Pancreas (tissue), 10 donors: ENCODE results near the gene CLEC4D. TPM values are rescaled to one million over a fixed set of nuclear protein-coding genes. Genes with fewer than 3 reads are reported as not detected.

ENCODE experiments used
- ATAC-seq, 4 donors: fragments of 200-7000 bp; cut with Tn5 transposase; one replicate each; pipeline versions ENCODE4 v1.8.0 to v1.9.1; 2020; ENCODE audit warnings: mild to moderate bottlenecking in 4 of 4, moderate library complexity in 4 of 4
- DNase-seq, 6 donors: peaks; one replicate each; pipeline ENCODE4 v3.0.0-alpha.2; 2020
- FAIRE-seq: peaks from 2 replicates; lab custom pipeline; 2012; peaks lifted over from hg19 to GRCh38; lab: Jason Lieb, UNC
- H3K27ac ChIP-seq, 4 donors: fragments of 200-600 bp; sonication (generic); 1 replicate in 3 of 4; 2 replicates in 1 of 4; pipeline versions ENCODE4 v1.5.0 to v1.8.0; 2020
- H3K27me3 ChIP-seq, 4 donors: fragments of 200-600 bp; one replicate each; pipeline ENCODE4 v1.8.0; 2021
- H3K36me3 ChIP-seq, 3 donors: fragments of 200-600 bp; sonication (generic) in 1 of 3; one replicate each; pipeline versions ENCODE4 v1.5.0 to v1.8.0; 2020 to 2021
- H3K4me1 ChIP-seq, 3 donors: fragments of 200-600 bp; one replicate each; pipeline ENCODE4 v1.8.0; 2021
- H3K4me3 ChIP-seq, 4 donors: fragments of 200-600 bp; sonication (generic) in 2 of 4; one replicate each; pipeline versions ENCODE4 v1.5.0 to v1.8.0; 2020 to 2021
- H3K9me3 ChIP-seq, 4 donors: fragments of 200-600 bp; one replicate each; pipeline ENCODE4 v1.8.0; 2021
- WGBS, 2 donors: extraction: QIAGEN DNeasy Blood & Tissue Kit; methylation state at CpG; one replicate each; pipeline ENCODE4 v1.1.7; 2013; 5-methylcytosine and 5-hydroxymethylcytosine counted together
- intact Hi-C, 3 donors: fragments of 100-400 bp; cut with DNase I; formaldehyde crosslinking; loops; one replicate each; pipeline versions ENCODE4 v1.11.1 to v1.14.2; 2022
- polyA plus RNA-seq, 2 donors: library from polyadenylated mRNA; stranded (reverse); fragments of 200-250 nt; gene quantifications; one replicate each; pipeline ENCODE4 v1.2.3, GENCODE V29; 2013
- total RNA-seq, 6 donors: library from RNA; stranded (reverse); fragmentation: NEBNext Ultra II Directional in 4 of 6; extraction: Animal tissue kit (Norgen Biotek cat#: 25700) in 4 of 6; gene quantifications; one replicate each; pipeline versions ENCODE4 v1.2.1 to v1.2.4, GENCODE V29; 2021 to 2023
- TF ChIP-seq, protein P1 (sequence below), 4 donors: fragments of 200-600 bp; sonication (generic) in 3 of 4; IDR thresholded peaks; one replicate each; pipeline versions ENCODE4 v1.5.0 to v1.8.0; 2021; ENCODE audit warnings: antibody characterized with exemption in 4 of 4
- donor health status: healthy with polysubstance abuse.
- donor health status: DM: no; HTN: no; CAD: no; lungs with moderate emphysema.
- donor health status: DM: no; HTN: no; CAD: no.
- donor health status: control.
- donor health status: control.
- donor health status: Bipolar disorder and iron deficiency.
- donor health status: DM: yes; HTN: yes; CAD: no.
- donor health status: DM: no; HTN: no; CAD: no.
- donor health status: DM: no; HTN: no; CAD: no.
- donor health status: DM: yes; HTN: yes; CAD: no.

The CLEC4D gene
- total and polyA plus RNA-seq, 8 donors, result 0.32 TPM; not detected in 7

DNA sequence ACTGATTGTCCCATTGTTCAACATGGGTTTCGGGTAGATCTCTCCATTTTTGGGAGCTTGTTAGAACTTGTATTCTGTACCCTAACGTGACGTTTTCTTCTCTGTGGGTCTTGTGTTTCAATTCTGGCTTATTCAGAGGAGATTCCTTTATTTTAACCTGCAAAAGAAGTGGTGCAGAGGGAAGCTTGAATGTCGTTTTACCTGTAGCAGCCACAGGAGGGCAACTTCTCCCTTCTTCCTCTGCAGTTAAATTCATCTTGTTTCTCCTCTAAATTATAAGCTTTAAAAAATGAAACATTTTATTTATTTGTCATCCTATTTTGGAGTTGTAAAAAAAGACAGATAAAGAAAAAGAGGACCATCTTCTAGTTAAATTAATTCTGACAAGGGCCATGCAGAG, 13.7 kb upstream of the CLEC4D start:
- FAIRE-seq, result no peak
- H3K27me3 ChIP-seq, result no peaks in the 10 kb centered on the region
- TF ChIP-seq, protein P1, sequence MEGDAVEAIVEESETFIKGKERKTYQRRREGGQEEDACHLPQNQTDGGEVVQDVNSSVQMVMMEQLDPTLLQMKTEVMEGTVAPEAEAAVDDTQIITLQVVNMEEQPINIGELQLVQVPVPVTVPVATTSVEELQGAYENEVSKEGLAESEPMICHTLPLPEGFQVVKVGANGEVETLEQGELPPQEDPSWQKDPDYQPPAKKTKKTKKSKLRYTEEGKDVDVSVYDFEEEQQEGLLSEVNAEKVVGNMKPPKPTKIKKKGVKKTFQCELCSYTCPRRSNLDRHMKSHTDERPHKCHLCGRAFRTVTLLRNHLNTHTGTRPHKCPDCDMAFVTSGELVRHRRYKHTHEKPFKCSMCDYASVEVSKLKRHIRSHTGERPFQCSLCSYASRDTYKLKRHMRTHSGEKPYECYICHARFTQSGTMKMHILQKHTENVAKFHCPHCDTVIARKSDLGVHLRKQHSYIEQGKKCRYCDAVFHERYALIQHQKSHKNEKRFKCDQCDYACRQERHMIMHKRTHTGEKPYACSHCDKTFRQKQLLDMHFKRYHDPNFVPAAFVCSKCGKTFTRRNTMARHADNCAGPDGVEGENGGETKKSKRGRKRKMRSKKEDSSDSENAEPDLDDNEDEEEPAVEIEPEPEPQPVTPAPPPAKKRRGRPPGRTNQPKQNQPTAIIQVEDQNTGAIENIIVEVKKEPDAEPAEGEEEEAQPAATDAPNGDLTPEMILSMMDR (IDR thresholded peaks at IDR 0.05), result no peak
- no peak overlapping the region for H3K4me3 ChIP-seq
- ATAC-seq, result no peak
- intact Hi-C loops, result no loop called here
- H3K4me1 ChIP-seq, result no peaks in the 10 kb centered on the region
- WGBS, 2 donors, result 34 to 51% methylated on average over 4 of the region's 4 CpGs
- no peak for DNase-seq
- H3K36me3 ChIP-seq, result no peaks in the 10 kb centered on the region
- no peak overlapping the region for H3K27ac ChIP-seq
- no peaks in the 10 kb centered on the region for H3K9me3 ChIP-seq

DNA sequence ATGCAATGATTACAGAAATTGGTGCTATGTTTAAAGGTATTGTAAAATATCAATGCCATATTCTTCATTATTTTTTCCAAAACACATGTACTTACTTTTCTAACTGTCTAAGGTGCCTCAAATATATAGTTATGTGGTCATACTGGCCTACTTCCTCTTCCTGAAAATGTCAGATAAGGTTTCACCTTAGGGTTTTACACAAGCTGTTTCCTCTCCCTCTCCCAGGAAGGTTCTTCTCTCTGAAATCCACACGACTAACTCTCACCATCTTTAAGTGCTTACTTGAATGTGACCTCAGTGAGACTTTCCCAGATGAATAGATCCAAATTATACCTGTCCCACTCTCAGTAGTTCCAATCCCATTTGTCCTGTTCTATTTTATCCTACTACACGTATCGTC, 11.6 kb upstream of the CLEC4D start:
- Histone ChIP-seq H3K27ac (no peak overlapping the region), H3K36me3 (no peaks in the 10 kb centered on the region), H3K27me3 (no peaks in the 10 kb centered on the region), H3K4me1 (no peaks in the 10 kb centered on the region), H3K9me3 (no peaks in the 10 kb centered on the region), H3K4me3 (no peak overlapping the region)
- WGBS, 2 donors, result 73 to 83% methylated on average over 3 of the region's 3 CpGs
- no peak for ATAC-seq
- DNase-seq, result no peak
- no peak for FAIRE-seq
- TF ChIP-seq, protein P1 (IDR thresholded peaks at IDR 0.05), result no peak
- intact Hi-C loops, result no loop called here

DNA sequence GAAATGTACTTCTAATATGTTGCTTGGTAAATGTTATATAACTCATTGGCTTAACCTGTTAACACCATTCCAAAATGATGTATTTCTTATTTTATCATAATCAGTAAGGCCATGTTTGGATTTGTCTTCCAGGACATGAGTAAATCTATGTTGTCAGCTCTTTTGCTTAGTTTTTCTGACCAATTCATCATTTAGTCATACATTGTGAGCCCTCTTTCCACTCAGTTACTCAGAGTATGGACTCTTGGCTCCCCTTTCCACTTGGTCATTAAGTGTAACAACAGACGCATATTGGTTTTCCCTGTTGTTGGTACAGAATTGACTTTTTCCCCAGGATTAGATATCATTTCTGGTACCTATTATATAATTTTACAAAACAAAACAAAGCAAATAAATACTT, 9.0 kb upstream of the CLEC4D start:
- no peaks in the 10 kb centered on the region for H3K4me1 ChIP-seq
- no peak overlapping the region for H3K4me3 ChIP-seq
- DNase-seq (no peak), ATAC-seq (no peak), FAIRE-seq (no peak)
- intact Hi-C loops, result no loop called here
- no peaks in the 10 kb centered on the region for H3K27me3 ChIP-seq
- no peak overlapping the region for H3K27ac ChIP-seq
- TF ChIP-seq, protein P1 (IDR thresholded peaks at IDR 0.05), result no peak
- 68 to 70% methylated on average over 1 of the region's 1 CpG for WGBS, 2 donors
- H3K36me3 ChIP-seq, result no peaks in the 10 kb centered on the region
- H3K9me3 ChIP-seq, result no peaks in the 10 kb centered on the region

DNA sequence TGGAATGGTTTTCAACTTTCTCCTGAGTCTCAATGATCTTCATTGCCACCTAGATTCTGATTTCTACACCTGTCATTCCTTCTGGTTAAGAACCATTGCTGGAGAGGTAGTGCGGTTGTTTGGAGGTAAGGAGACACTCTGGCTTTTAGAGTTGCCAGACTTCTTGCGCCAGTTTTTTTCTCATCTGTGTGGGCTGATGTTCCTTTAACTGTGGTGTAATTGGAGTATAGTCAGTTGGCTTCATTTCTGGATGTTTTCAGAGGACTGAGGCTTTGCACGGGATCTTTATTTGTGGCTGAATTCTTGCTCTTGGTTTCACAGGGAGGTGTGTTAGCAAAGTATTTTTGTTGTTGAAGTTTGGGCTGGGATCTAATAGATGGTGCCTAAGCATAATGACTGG, 5.7 kb upstream of the CLEC4D start:
- DNase-seq (no peak), ATAC-seq (no peak), FAIRE-seq (no peak)
- intact Hi-C loops, result no loop called here
- Histone ChIP-seq H3K4me1 (no peaks in the 10 kb centered on the region), H3K27ac (no peak overlapping the region), H3K27me3 (no peaks in the 10 kb centered on the region), H3K9me3 (no peaks in the 10 kb centered on the region), H3K4me3 (no peak overlapping the region), H3K36me3 (no peaks in the 10 kb centered on the region)
- WGBS, 2 donors, result 87 to 92% methylated on average over 3 of the region's 3 CpGs
- TF ChIP-seq, protein P1 (IDR thresholded peaks at IDR 0.05), result no peak

DNA sequence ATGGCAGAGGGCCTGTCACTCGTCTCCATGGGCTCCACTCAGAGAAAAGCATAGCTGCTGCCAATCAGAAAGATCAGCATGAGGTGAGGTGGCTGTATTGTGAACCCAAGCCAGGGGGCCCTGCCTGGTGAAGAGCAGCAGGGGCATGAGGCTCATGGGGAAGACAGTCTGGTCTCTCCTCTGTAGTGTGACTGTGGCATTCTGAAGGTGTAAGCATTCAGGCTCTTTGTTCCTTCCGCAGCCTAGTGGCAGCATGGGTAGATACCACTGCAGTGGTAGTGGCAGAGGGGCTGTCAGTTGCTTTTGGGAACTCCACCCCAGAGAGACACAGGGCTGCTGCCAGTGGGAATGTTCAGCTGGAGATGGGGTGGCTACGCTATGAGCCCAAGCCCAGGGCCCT, 5.1 kb upstream of the CLEC4D start:
- Histone ChIP-seq H3K27me3 (no peaks in the 10 kb centered on the region), H3K36me3 (no peaks in the 10 kb centered on the region), H3K27ac (no peak overlapping the region), H3K9me3 (no peaks in the 10 kb centered on the region), H3K4me1 (no peaks in the 10 kb centered on the region), H3K4me3 (no peak overlapping the region)
- intact Hi-C loops, result no loop called here
- no peak for DNase-seq
- TF ChIP-seq, protein P1 (IDR thresholded peaks at IDR 0.05), result no peak
- ATAC-seq, result no peak
- FAIRE-seq, result no peak
- 80 to 87% methylated on average over 3 of the region's 3 CpGs for WGBS, 2 donors
